Measurements from ENCODE around the gene MRPL49. TPM values are rescaled to one million over a fixed set of nuclear protein-coding genes. Genes with fewer than 3 reads are reported as not detected.
A peak's percentile ranks its signal among the peaks of the same experiment; 100 is the strongest.
"Not testable (repeated sequence)": the region's sequence is repeated elsewhere in the genome, so short reads cannot be mapped to it uniquely, and the experiment has no call there.

MRPL49 gene
- total and polyA plus RNA-seq, 3 donors from 2014 or later: 53.9 to 87.7 (median 82.8) TPM

DNA sequence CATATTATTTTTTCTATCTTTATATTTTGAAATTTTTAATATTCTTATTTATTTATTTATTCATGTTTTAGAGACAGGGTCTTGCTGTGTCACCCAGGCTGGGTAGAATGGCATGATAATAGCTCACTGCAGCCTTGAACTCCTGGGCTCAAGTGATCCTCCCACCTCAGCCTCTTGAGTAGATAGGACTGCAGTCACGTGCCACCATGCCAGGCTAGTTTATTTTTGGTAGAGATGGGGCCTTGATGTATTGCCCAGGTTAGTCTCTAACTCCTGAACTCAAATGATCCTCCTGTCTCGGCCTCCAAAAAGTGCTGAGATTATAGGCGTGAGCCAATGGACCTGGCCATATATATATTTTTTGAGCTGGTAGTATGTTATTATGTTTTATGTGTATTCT, 45.5 kb downstream of the MRPL49 start:
- H3K4me1 ChIP-seq: no peaks in the 10 kb centered on the region
- 81 to 85% methylated on average over 3 of the region's 3 CpGs for WGBS, 2 donors
- no peak overlapping the region for H3K4me3 ChIP-seq
- no peaks in the 10 kb centered on the region for H3K9me3 ChIP-seq
- no peak for TF ChIP-seq POLR2A (IDR thresholded peaks at IDR 0.05)
- TF ChIP-seq, protein P1, sequence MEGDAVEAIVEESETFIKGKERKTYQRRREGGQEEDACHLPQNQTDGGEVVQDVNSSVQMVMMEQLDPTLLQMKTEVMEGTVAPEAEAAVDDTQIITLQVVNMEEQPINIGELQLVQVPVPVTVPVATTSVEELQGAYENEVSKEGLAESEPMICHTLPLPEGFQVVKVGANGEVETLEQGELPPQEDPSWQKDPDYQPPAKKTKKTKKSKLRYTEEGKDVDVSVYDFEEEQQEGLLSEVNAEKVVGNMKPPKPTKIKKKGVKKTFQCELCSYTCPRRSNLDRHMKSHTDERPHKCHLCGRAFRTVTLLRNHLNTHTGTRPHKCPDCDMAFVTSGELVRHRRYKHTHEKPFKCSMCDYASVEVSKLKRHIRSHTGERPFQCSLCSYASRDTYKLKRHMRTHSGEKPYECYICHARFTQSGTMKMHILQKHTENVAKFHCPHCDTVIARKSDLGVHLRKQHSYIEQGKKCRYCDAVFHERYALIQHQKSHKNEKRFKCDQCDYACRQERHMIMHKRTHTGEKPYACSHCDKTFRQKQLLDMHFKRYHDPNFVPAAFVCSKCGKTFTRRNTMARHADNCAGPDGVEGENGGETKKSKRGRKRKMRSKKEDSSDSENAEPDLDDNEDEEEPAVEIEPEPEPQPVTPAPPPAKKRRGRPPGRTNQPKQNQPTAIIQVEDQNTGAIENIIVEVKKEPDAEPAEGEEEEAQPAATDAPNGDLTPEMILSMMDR (IDR thresholded peaks at IDR 0.05): no peak
- no peaks in the 10 kb centered on the region for H3K27me3 ChIP-seq
- DNase-seq: no peak
- intact Hi-C loops (cut with DNase I; ENCODE audit: low total_unique reads): no loop called here
- no peak overlapping the region for H3K27ac ChIP-seq
- H3K36me3 ChIP-seq (ENCODE audit: low read depth, missing control alignments): no peaks in the 10 kb centered on the region

DNA sequence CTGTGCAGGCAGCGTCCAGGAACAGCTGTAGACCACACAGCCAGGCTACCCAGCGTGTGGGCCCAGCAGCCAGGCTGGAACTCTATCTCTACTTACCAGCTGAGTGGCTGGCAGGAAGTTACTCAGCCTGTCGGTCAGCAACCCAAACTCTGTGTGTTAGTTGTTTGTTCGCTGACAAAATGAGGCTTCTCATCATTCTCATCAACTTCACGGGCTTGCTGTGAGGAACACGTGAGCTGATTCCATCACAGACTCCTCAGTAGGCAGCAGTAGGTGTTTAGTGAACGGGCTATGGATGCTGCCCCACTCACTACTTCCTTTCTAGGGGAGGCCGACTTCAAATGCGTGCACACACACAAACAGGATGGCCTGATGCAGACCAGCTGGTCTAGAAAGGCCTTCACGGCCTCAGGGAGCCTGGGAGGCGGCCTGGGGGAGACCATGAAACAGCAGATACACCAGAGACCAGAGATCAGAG, 47.1 kb downstream of the MRPL49 start:
- WGBS, 2 donors: 60 to 67% methylated on average over 11 of the region's 11 CpGs
- H3K27ac ChIP-seq: no peak overlapping the region
- no peak for DNase-seq
- intact Hi-C loops (cut with DNase I; ENCODE audit: low total_unique reads): no loop called here
- no peaks in the 10 kb centered on the region for H3K9me3 ChIP-seq
- H3K4me1 ChIP-seq: no peaks in the 10 kb centered on the region
- H3K4me3 ChIP-seq: no peak overlapping the region
- H3K27me3 ChIP-seq: no peaks in the 10 kb centered on the region
- H3K36me3 ChIP-seq (ENCODE audit: low read depth, missing control alignments): no peaks in the 10 kb centered on the region
- no peak for TF ChIP-seq POLR2A (IDR thresholded peaks at IDR 0.05)
- TF ChIP-seq, protein P1 (IDR thresholded peaks at IDR 0.05): no peak

DNA sequence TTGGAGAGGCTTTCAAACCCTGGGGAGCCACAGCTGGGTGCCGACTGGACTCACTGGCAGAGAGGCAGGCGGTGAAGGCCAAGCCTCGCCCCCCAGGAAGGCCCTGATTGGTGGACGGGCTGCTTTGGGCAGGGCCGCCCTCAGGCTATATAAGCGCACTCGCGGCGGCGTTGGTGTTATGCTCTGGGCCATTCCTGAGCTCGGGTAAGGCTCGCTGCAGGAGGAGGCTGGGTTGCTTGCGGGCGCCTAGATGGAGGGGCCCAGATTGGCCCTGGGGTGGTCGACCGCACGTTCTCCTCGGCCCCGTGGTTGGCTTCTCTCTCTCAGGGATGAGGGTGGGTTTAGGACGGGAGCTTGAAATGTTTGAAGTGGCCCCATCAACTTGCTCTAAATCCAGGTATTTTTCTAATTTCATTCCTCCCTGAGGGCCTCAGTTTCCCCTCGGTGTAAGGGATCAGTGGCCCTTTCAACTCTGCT, 48.0 kb downstream of the MRPL49 start, which contains the start of gene SPDYC:
Gene SPDYC, plus strand, starts transcription at position 176 of the 477 bp plus-strand sequence. CDS start 1,125 bp downstream, outside the sequence.
- intact Hi-C loops (cut with DNase I; ENCODE audit: low total_unique reads): no loop called here
- DNase-seq: peak; percentile 72
- peak within 1 kb of the TSS in 1 of 2 donors; percentile 32 for H3K4me3 ChIP-seq
- H3K36me3 ChIP-seq (ENCODE audit: low read depth, missing control alignments): no peaks in the 10 kb centered on the region
- no peaks in the 10 kb centered on the region for H3K27me3 ChIP-seq
- H3K4me1 ChIP-seq: no peaks in the 10 kb centered on the region
- no peak for TF ChIP-seq POLR2A (IDR thresholded peaks at IDR 0.05)
- TF ChIP-seq, protein P1 (IDR thresholded peaks at IDR 0.05): no peak
- no peaks in the 10 kb centered on the region for H3K9me3 ChIP-seq
- no peak within 1 kb of the TSS for H3K27ac ChIP-seq
- WGBS, 2 donors: 43 to 83% methylated on average over 4 to 21 of the region's 21 CpGs

DNA sequence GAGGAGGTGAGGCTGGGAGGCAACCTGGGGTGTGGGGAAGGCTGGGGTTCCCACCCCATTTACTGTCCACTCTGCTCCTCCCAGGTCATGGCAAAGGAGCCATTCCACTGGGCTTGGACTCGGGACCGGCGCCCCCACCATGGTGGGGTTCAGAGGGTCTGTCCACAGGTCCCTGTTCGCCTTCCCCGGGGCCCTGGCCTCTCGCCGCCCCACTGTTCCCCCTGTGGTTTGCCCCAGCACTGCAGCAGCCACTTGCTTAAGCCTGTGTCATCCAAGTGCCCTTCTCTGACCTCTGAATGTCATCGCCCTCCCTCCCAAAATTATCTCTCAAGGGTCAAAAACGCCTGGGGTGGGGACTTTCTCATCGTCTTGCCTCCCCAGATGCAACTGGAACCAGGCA, 50.5 kb downstream of the MRPL49 start:
- DNase-seq: no peak
- Histone ChIP-seq H3K27ac (no peak overlapping the region), H3K27me3 (no peaks in the 10 kb centered on the region), H3K36me3 (ENCODE audit: low read depth, missing control alignments) (no peaks in the 10 kb centered on the region), H3K4me1 (no peaks in the 10 kb centered on the region), H3K9me3 (no peaks in the 10 kb centered on the region), H3K4me3 (no peak overlapping the region)
- TF ChIP-seq, protein P1 (IDR thresholded peaks at IDR 0.05): no peak
- TF ChIP-seq POLR2A (IDR thresholded peaks at IDR 0.05): no peak
- 84 to 90% methylated on average over 7 to 10 of the region's 10 CpGs for WGBS, 2 donors
- intact Hi-C loops (cut with DNase I; ENCODE audit: low total_unique reads): no loop called here

DNA sequence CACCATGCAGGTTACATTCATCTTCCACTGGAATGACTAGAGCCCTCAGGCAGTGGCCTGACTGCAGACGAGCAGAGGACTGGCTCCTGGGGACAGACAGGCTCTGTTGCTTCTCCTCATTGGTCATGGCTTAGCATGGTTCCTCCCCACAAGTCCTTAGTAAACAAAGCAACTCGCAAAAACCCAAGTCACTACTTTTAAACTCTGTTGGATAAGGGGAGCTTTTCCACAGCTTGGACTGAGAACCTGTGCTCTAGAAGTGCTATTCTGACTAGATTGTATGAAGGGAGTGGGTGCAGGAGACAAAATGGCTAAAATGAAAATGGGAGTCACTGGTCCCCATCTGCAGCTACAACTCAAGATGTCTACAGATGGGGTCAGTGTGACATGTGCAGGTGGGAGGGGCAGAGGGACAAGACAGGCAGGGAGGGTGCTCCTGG, 52.5 kb downstream of the MRPL49 start:
- not testable (repeated sequence) for H3K27me3 ChIP-seq, DNase-seq

More for the DNA sequence above, 52.5 kb downstream of the MRPL49 start:
- H3K4me3 ChIP-seq; H3K4me1 ChIP-seq; H3K27ac ChIP-seq; intact Hi-C loops (cut with DNase I; ENCODE audit: low total_unique reads); H3K36me3 ChIP-seq (ENCODE audit: low read depth, missing control alignments); H3K9me3 ChIP-seq: not testable (repeated sequence)
- WGBS, 2 donors: 79 to 80% methylated on average over 2 of the region's 2 CpGs

Small RNA genes within 50 kb of the gene (microRNA-seq; reads per million reads assigned to microRNA genes)
- 0 reads per million in 2 donors for gene MIR6751 (ENCODE audit: borderline number of aligned reads in 2 of 2, borderline replicate concordance in 1 of 2)

Small RNA genes within 50 kb of the gene (small RNA-seq; reads per million reads assigned to genes)
- 0 reads per million in 2 donors for gene HIGD1AP10
- 0 reads per million in 2 donors for gene PDCL2P2
- 0.09 to 0.47 reads per million in 2 donors for gene RNU2-23P

Other genes starting within 250 kb of the MRPL49 start
- 100 to 1,000 TPM; 230 to 455 TPM for gene EHD1, start 243.7 kb upstream of the MRPL49 start, total RNA-seq
- gene EHD1, start 243.7 kb upstream of the MRPL49 start, polyA plus RNA-seq (ENCODE audit: insufficient read depth, low read depth, low replicate concordance): 328 TPM
- gene ATG2A, start 205.1 kb upstream of the MRPL49 start, total RNA-seq: 10 to 100 TPM; 51.1 to 56.1 TPM
- gene ATG2A, start 205.1 kb upstream of the MRPL49 start, polyA plus RNA-seq (ENCODE audit: insufficient read depth, low read depth, low replicate concordance): 22.2 TPM
- 10 to 100 TPM; 19.4 to 26.2 TPM for gene PPP2R5B, start 197.6 kb upstream of the MRPL49 start, total RNA-seq
- gene PPP2R5B, start 197.6 kb upstream of the MRPL49 start, polyA plus RNA-seq (ENCODE audit: insufficient read depth, low read depth, low replicate concordance): 9.9 TPM
- 1 to 10 TPM; 7.0 to 9.4 TPM for gene GPHA2, start 186.4 kb upstream of the MRPL49 start, total RNA-seq
- 6.9 TPM for gene GPHA2, start 186.4 kb upstream of the MRPL49 start, polyA plus RNA-seq (ENCODE audit: insufficient read depth, low read depth, low replicate concordance)
- 10 to 100 TPM; 14.4 to 34.8 TPM for gene MAJIN, start 150.2 kb upstream of the MRPL49 start, total RNA-seq
- gene MAJIN, start 150.2 kb upstream of the MRPL49 start, polyA plus RNA-seq (ENCODE audit: insufficient read depth, low read depth, low replicate concordance): 36.4 TPM
- gene BATF2, start 125.3 kb upstream of the MRPL49 start, total RNA-seq: 1 to 10 TPM in 1 of 2 donors, under 1 TPM in 1; 0.94 to 1.5 TPM
- gene BATF2, start 125.3 kb upstream of the MRPL49 start, polyA plus RNA-seq (ENCODE audit: insufficient read depth, low read depth, low replicate concordance): 2.7 TPM
- gene ARL2, start 108.2 kb upstream of the MRPL49 start, total RNA-seq: 100 to 1,000 TPM; 127 to 154 TPM
- gene ARL2, start 108.2 kb upstream of the MRPL49 start, polyA plus RNA-seq (ENCODE audit: insufficient read depth, low read depth, low replicate concordance): 235 TPM
- 10 to 100 TPM; 17.0 to 22.5 TPM for gene SNX15, start 94.9 kb upstream of the MRPL49 start, total RNA-seq
- 15.6 TPM for gene SNX15, start 94.9 kb upstream of the MRPL49 start, polyA plus RNA-seq (ENCODE audit: insufficient read depth, low read depth, low replicate concordance)
- 10 to 100 TPM; 40.5 to 41.0 TPM for gene SAC3D1, start 81.1 kb upstream of the MRPL49 start, total RNA-seq
- gene SAC3D1, start 81.1 kb upstream of the MRPL49 start, polyA plus RNA-seq (ENCODE audit: insufficient read depth, low read depth, low replicate concordance): 63.5 TPM
- 10 to 100 TPM; 16.5 to 18.1 TPM for gene NAALADL1, start 63.8 kb upstream of the MRPL49 start, total RNA-seq
- gene NAALADL1, start 63.8 kb upstream of the MRPL49 start, polyA plus RNA-seq (ENCODE audit: insufficient read depth, low read depth, low replicate concordance): 16.0 TPM
- gene CDCA5, start 38.3 kb upstream of the MRPL49 start, total RNA-seq: 10 to 100 TPM; 28.5 to 50.9 TPM
- gene CDCA5, start 38.3 kb upstream of the MRPL49 start, polyA plus RNA-seq (ENCODE audit: insufficient read depth, low read depth, low replicate concordance): 93.3 TPM
- gene ZFPL1, start 38.1 kb upstream of the MRPL49 start, total RNA-seq: 10 to 100 TPM; 52.7 to 57.2 TPM
- gene ZFPL1, start 38.1 kb upstream of the MRPL49 start, polyA plus RNA-seq (ENCODE audit: insufficient read depth, low read depth, low replicate concordance): 70.6 TPM
- 100 to 1,000 TPM; 173 to 252 TPM for gene VPS51, start 26.1 kb upstream of the MRPL49 start, total RNA-seq
- gene VPS51, start 26.1 kb upstream of the MRPL49 start, polyA plus RNA-seq (ENCODE audit: insufficient read depth, low read depth, low replicate concordance): 91.1 TPM
- gene TM7SF2, start 10.4 kb upstream of the MRPL49 start, total RNA-seq: 10 to 100 TPM; 42.0 to 49.6 TPM
- gene TM7SF2, start 10.4 kb upstream of the MRPL49 start, polyA plus RNA-seq (ENCODE audit: insufficient read depth, low read depth, low replicate concordance): 36.4 TPM
- 100 to 1,000 TPM in 1 of 2 donors, 10 to 100 TPM in 1; 64.2 to 119 TPM for gene ZNHIT2, start 4.6 kb upstream of the MRPL49 start, total RNA-seq
- gene ZNHIT2, start 4.6 kb upstream of the MRPL49 start, polyA plus RNA-seq (ENCODE audit: insufficient read depth, low read depth, low replicate concordance): 47.3 TPM
- gene FAU, start 187 bp upstream of the MRPL49 start, total RNA-seq: 100 to 1,000 TPM; 441 to 583 TPM
- 761 TPM for gene FAU, start 187 bp upstream of the MRPL49 start, polyA plus RNA-seq (ENCODE audit: insufficient read depth, low read depth, low replicate concordance)
- gene SYVN1, start 12.2 kb downstream of the MRPL49 start, total RNA-seq: 10 to 100 TPM; 67.4 to 87.2 TPM
- 62.0 TPM for gene SYVN1, start 12.2 kb downstream of the MRPL49 start, polyA plus RNA-seq (ENCODE audit: insufficient read depth, low read depth, low replicate concordance)
- 1 to 10 TPM; 1.2 TPM for gene SPDYC, start 47.9 kb downstream of the MRPL49 start, total RNA-seq
- 0.80 TPM for gene SPDYC, start 47.9 kb downstream of the MRPL49 start, polyA plus RNA-seq (ENCODE audit: insufficient read depth, low read depth, low replicate concordance)
- 10 to 100 TPM; 36.2 to 85.3 TPM for gene CAPN1, start 59.6 kb downstream of the MRPL49 start, total RNA-seq
- 27.3 TPM for gene CAPN1, start 59.6 kb downstream of the MRPL49 start, polyA plus RNA-seq (ENCODE audit: insufficient read depth, low read depth, low replicate concordance)
- 10 to 100 TPM; 24.2 to 27.6 TPM for gene POLA2, start 139.6 kb downstream of the MRPL49 start, total RNA-seq
- 21.9 TPM for gene POLA2, start 139.6 kb downstream of the MRPL49 start, polyA plus RNA-seq (ENCODE audit: insufficient read depth, low read depth, low replicate concordance)
- 1 to 10 TPM; 3.5 to 4.4 TPM for gene CDC42EP2, start 192.5 kb downstream of the MRPL49 start, total RNA-seq
- gene CDC42EP2, start 192.5 kb downstream of the MRPL49 start, polyA plus RNA-seq (ENCODE audit: insufficient read depth, low read depth, low replicate concordance): 5.1 TPM
- 10 to 100 TPM; 86.8 to 91.2 TPM for gene DPF2, start 211.5 kb downstream of the MRPL49 start, total RNA-seq
- gene DPF2, start 211.5 kb downstream of the MRPL49 start, polyA plus RNA-seq (ENCODE audit: insufficient read depth, low read depth, low replicate concordance): 94.5 TPM
- 1 to 10 TPM; 5.3 to 7.6 TPM for gene TIGD3, start 232.4 kb downstream of the MRPL49 start, total RNA-seq
- 7.1 TPM for gene TIGD3, start 232.4 kb downstream of the MRPL49 start, polyA plus RNA-seq (ENCODE audit: insufficient read depth, low read depth, low replicate concordance)

Measured in testis (tissue), 3 donors.